ENCODE data around the gene TNNT2. TPM values are rescaled to one million over a fixed set of nuclear protein-coding genes. Genes with fewer than 3 reads are reported as not detected.

TNNT2 gene
- total RNA-seq, 1 experiment from 2014 or later: 0.37 TPM

DNA sequence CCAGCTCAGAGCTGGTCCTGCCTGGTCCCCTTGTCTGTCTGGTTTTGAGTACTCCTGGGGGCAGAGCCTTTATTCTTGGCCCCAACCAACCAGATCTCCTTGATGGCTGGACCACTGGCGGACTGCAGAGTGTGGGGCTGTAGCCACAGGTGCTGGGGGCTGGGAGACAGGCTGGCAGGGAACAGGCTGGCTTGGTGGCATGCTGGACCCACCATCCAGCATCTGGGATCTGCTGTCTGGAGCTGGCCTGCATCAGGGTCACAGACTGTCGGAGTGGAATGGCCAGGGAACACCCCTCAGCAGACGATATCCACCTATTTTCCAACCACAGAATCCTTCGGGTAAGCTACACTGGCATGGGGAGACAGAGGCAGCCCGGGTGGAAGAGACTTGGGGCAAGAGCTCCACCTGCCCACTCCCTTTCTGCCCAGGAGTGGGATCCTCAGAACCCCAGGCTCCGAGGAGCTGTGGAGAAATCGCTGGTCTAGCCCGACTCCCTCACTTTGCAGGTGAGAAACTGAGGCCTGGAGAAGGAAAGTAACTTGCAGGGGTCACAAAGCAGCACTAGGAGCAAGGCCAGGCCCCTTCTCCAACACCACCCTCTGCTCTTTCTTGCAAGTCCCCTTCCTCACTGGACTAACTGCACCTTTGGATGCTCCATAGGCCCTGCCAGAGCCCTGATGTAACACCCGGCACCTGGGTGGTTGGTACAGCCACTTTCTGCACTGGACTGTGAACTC is 40.6 kb downstream of the TNNT2 start:
- no peaks in the 10 kb centered on the region for H3K36me3 ChIP-seq (ENCODE audit: insufficient read depth, low read length)
- no peaks in the 10 kb centered on the region for H3K9me2 ChIP-seq (replicated peaks; ENCODE audit: insufficient read depth, low read length)
- no peak overlapping the region for H3K27ac ChIP-seq (ENCODE audit: low read length)
- H4K20me1 ChIP-seq (ENCODE audit: insufficient read depth, low read depth, low read length): no peaks in the 10 kb centered on the region
- H3K4me1 ChIP-seq (ENCODE audit: low read length): no peaks in the 10 kb centered on the region
- no peak for DNase-seq
- H2AFZ ChIP-seq (ENCODE audit: low read length): no peak overlapping the region
- H3K27me3 ChIP-seq (ENCODE audit: low read length): no peaks in the 10 kb centered on the region
- H3K9me3 ChIP-seq (ENCODE audit: low read length): no peaks in the 10 kb centered on the region
- H3K79me2 ChIP-seq (ENCODE audit: low read length): no peaks in the 10 kb centered on the region
- H3K4me2 ChIP-seq (ENCODE audit: low read depth, low read length, poor library complexity, severe bottlenecking): no peak overlapping the region
- no peak overlapping the region for H3K4me3 ChIP-seq (ENCODE audit: low read length)
- no peak overlapping the region for H3K9ac ChIP-seq (ENCODE audit: low read length)

DNA sequence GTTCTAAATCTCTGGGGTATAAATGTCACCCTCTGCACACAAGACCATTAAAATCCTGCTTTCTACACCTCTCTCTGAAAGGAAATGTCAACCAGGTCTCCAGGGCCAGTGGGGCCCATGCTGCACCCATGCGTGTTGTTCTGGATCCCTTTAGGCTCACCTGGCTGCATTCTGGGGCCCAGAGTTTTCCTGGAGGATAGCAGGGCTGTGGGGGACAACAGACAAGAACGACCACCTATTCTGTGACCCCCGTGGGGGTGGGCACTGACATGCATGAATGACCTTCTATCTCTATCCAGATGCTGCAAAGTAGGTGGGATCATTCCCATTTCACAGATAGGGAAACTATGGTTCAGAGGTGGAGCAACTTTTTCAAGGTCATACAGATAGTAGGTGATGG is 41.6 kb downstream of the TNNT2 start:
- Histone ChIP-seq H3K36me3 (ENCODE audit: insufficient read depth, low read length) (no peaks in the 10 kb centered on the region), H3K4me2 (ENCODE audit: low read depth, low read length, poor library complexity, severe bottlenecking) (no peak overlapping the region), H3K9ac (ENCODE audit: low read length) (no peak overlapping the region), H3K27ac (ENCODE audit: low read length) (no peak overlapping the region), H2AFZ (ENCODE audit: low read length) (no peak overlapping the region), H3K9me2 (replicated peaks; ENCODE audit: insufficient read depth, low read length) (no peaks in the 10 kb centered on the region), H3K27me3 (ENCODE audit: low read length) (no peaks in the 10 kb centered on the region), H4K20me1 (ENCODE audit: insufficient read depth, low read depth, low read length) (no peaks in the 10 kb centered on the region), H3K79me2 (ENCODE audit: low read length) (no peaks in the 10 kb centered on the region), H3K9me3 (ENCODE audit: low read length) (no peaks in the 10 kb centered on the region), H3K4me3 (ENCODE audit: low read length) (no peak overlapping the region), H3K4me1 (ENCODE audit: low read length) (no peaks in the 10 kb centered on the region)
- DNase-seq: no peak

DNA sequence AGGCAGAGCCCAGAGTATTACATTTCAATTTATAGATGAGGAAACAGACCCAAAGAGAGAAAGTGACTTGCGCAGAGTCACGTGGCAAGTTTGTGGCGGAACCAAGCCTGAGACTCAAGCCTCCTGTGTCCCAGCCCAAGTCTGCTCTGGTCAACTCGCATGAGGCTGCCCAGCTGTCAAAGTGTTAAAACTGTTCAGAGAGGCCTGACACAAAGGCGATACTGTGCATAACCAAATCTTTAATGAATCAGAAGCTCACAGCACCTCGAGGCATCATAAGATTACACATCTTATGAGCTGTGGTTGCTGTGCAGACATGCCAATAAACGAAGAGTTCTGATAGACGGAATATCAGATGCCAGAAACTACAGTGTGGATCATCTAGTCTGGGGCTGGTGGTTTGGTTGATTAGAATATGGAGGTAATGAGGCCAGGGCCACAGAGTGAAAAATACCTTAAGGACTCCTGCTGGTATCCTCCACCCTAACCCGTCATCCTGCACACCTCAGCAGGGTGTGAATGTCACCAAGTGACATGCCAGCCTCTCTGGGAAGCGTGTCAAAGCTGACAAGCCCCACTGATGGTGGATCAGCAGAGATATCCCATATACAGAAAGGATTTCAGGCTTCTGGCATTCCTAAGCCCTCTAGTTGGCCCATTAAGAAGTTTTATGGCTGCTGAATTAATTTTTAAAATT is 42.2 kb downstream of the TNNT2 start:
- Histone ChIP-seq H3K27me3 (ENCODE audit: low read length) (no peaks in the 10 kb centered on the region), H3K9me2 (replicated peaks; ENCODE audit: insufficient read depth, low read length) (no peaks in the 10 kb centered on the region), H3K9me3 (ENCODE audit: low read length) (no peaks in the 10 kb centered on the region), H4K20me1 (ENCODE audit: insufficient read depth, low read depth, low read length) (no peaks in the 10 kb centered on the region), H3K4me1 (ENCODE audit: low read length) (no peaks in the 10 kb centered on the region), H3K9ac (ENCODE audit: low read length) (no peak overlapping the region), H2AFZ (ENCODE audit: low read length) (no peak overlapping the region), H3K79me2 (ENCODE audit: low read length) (no peaks in the 10 kb centered on the region), H3K4me2 (ENCODE audit: low read depth, low read length, poor library complexity, severe bottlenecking) (no peak overlapping the region), H3K4me3 (ENCODE audit: low read length) (no peak overlapping the region), H3K36me3 (ENCODE audit: insufficient read depth, low read length) (no peaks in the 10 kb centered on the region), H3K27ac (ENCODE audit: low read length) (no peak overlapping the region)
- DNase-seq: no peak

DNA sequence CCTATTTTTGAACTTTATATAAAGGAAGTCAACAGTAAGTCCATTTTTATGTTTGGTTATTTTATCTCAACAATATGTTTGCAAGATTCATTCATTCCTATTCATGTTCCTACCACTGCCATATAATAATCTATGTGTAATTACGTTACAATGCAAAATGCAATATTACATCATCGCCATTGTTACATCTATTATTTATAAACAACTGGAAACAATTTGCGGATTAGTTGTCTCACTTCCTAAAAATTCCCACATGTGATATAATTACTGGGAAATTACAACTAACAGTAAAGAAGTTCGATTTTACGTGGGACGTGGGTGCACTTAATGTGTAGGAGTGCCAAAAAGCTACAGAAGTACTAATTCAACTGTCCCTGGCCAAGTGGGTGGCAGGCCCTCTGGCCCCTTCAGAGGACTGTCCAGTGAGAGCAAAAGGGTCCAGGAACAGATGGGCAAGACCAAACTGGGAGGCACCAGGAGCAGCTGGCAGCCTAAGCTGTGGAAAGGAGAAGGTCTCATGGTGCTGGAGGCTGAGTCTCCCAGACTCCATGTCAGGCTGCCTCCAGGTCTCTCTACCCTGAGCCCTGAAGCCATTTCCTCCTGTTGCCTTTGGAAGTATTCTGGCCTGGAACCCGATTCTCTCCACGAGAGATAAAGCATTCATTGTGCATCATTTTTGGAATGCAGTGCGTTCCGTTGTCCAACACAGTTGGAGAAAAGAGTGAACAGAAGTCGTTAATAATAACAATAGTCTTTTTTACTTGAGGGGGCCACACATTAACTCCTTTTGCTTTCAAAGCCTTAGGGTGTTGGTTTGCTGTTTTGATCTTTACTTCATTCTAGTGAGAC is 42.9 kb downstream of the TNNT2 start:
- H3K79me2 ChIP-seq (ENCODE audit: low read length): no peaks in the 10 kb centered on the region
- DNase-seq: no peak
- H2AFZ ChIP-seq (ENCODE audit: low read length): no peak overlapping the region
- no peaks in the 10 kb centered on the region for H4K20me1 ChIP-seq (ENCODE audit: insufficient read depth, low read depth, low read length)
- H3K9me2 ChIP-seq (replicated peaks; ENCODE audit: insufficient read depth, low read length): no peaks in the 10 kb centered on the region
- no peak overlapping the region for H3K4me3 ChIP-seq (ENCODE audit: low read length)
- no peaks in the 10 kb centered on the region for H3K36me3 ChIP-seq (ENCODE audit: insufficient read depth, low read length)
- no peak overlapping the region for H3K27ac ChIP-seq (ENCODE audit: low read length)
- H3K9me3 ChIP-seq (ENCODE audit: low read length): no peaks in the 10 kb centered on the region
- H3K27me3 ChIP-seq (ENCODE audit: low read length): no peaks in the 10 kb centered on the region
- no peak overlapping the region for H3K4me2 ChIP-seq (ENCODE audit: low read depth, low read length, poor library complexity, severe bottlenecking)
- no peak overlapping the region for H3K9ac ChIP-seq (ENCODE audit: low read length)
- H3K4me1 ChIP-seq (ENCODE audit: low read length): no peaks in the 10 kb centered on the region

DNA sequence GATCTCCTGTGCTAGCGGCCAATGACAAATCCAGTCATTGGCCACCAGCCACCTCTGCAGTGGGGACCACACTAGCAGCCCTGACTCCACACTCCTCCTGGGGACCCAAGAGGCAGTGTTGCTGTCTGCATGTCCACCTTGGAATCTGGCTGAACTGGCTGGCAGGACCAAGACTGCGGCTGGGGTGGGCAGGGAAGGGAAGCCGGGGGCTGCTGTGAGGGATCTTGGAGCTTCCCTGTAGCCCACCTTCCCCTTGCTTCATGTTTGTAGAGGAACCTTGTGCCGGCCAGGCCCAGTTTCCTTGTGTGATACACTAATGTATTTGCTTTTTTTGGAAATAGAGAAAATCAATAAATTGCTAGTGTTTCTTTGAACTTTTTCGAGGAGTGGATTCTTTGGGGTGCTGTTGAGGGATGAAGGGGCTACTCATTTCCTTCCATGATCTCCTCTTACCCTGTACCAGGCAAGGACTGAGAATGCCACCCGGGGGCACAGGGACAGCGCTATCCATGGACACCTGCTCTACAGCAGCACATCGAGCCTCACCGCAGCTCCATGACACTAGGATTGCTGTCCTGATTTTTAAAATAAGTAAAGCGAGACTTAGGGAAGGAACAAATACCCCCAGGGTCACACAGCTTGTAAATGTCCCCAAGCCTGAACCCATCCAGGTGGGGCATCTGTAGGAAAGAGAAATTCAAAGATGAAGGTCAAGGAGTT is 44.7 kb downstream of the TNNT2 start:
- H3K4me2 ChIP-seq (ENCODE audit: low read depth, low read length, poor library complexity, severe bottlenecking): no peak overlapping the region

DNA sequence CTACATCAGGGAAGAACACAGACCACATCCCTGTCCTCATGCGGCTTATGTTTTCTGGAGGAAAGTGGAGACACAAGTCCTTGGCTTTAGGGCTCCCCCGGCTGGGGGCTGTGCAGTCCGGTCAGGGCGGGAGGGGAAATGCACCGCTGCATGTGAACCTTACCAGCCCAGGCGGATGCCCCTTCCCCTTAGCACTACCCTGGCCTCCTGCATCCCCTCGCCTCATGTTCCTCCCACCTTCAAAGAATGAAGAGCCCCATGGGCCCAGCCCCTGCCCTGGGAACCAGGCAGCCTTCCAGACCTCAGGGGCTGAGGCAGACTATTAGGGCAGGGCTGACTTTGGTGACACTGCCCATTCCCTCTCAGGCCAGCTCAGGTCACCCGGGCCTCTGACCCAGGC is 45.5 kb downstream of the TNNT2 start:
- H3K9me3 ChIP-seq (ENCODE audit: low read length): no peaks in the 10 kb centered on the region
- H2AFZ ChIP-seq (ENCODE audit: low read length): no peak overlapping the region
- no peak overlapping the region for H3K27ac ChIP-seq (ENCODE audit: low read length)
- H3K9ac ChIP-seq (ENCODE audit: low read length): no peak overlapping the region
- H3K9me2 ChIP-seq (replicated peaks; ENCODE audit: insufficient read depth, low read length): no peaks in the 10 kb centered on the region
- H3K4me2 ChIP-seq (ENCODE audit: low read depth, low read length, poor library complexity, severe bottlenecking): no peak overlapping the region
- no peak overlapping the region for H3K4me3 ChIP-seq (ENCODE audit: low read length)
- DNase-seq: no peak
- H4K20me1 ChIP-seq (ENCODE audit: insufficient read depth, low read depth, low read length): no peaks in the 10 kb centered on the region
- no peaks in the 10 kb centered on the region for H3K27me3 ChIP-seq (ENCODE audit: low read length)
- no peaks in the 10 kb centered on the region for H3K36me3 ChIP-seq (ENCODE audit: insufficient read depth, low read length)
- H3K79me2 ChIP-seq (ENCODE audit: low read length): no peaks in the 10 kb centered on the region
- no peaks in the 10 kb centered on the region for H3K4me1 ChIP-seq (ENCODE audit: low read length)

More for the DNA sequence above, 44.7 kb downstream of the TNNT2 start:
- no peak overlapping the region for H3K4me3 ChIP-seq (ENCODE audit: low read length)
- no peak overlapping the region for H3K9ac ChIP-seq (ENCODE audit: low read length)
- H4K20me1 ChIP-seq (ENCODE audit: insufficient read depth, low read depth, low read length): no peaks in the 10 kb centered on the region
- no peaks in the 10 kb centered on the region for H3K9me2 ChIP-seq (replicated peaks; ENCODE audit: insufficient read depth, low read length)
- no peak overlapping the region for H2AFZ ChIP-seq (ENCODE audit: low read length)
- no peaks in the 10 kb centered on the region for H3K36me3 ChIP-seq (ENCODE audit: insufficient read depth, low read length)
- no peaks in the 10 kb centered on the region for H3K79me2 ChIP-seq (ENCODE audit: low read length)
- no peak for DNase-seq
- H3K27me3 ChIP-seq (ENCODE audit: low read length): no peaks in the 10 kb centered on the region
- no peaks in the 10 kb centered on the region for H3K9me3 ChIP-seq (ENCODE audit: low read length)
- H3K27ac ChIP-seq (ENCODE audit: low read length): no peak overlapping the region
- no peaks in the 10 kb centered on the region for H3K4me1 ChIP-seq (ENCODE audit: low read length)

DNA sequence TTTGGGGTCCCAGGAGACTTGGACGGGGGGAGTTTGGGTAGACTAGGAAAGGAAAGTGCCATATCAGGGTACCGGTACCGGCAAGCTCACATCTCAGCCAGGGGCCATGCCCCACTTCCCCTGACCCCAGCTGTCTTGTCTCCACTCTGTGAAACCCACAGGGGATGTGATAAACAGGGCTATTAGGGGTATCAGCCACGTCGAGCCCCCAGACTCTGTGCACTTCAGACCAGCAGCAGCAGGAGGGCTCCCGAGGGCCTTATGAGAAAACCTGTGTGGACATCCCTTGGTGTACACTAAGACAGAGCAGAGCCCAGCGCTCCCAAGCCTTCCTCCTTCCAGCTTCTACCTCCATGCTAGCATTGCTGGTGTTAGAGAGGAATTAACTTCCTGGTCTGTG is 46.3 kb downstream of the TNNT2 start:
- no peaks in the 10 kb centered on the region for H4K20me1 ChIP-seq (ENCODE audit: insufficient read depth, low read depth, low read length)
- no peak for DNase-seq
- H2AFZ ChIP-seq (ENCODE audit: low read length): no peak overlapping the region
- H3K4me1 ChIP-seq (ENCODE audit: low read length): no peaks in the 10 kb centered on the region
- H3K4me2 ChIP-seq (ENCODE audit: low read depth, low read length, poor library complexity, severe bottlenecking): no peak overlapping the region
- H3K9me3 ChIP-seq (ENCODE audit: low read length): no peaks in the 10 kb centered on the region
- no peaks in the 10 kb centered on the region for H3K27me3 ChIP-seq (ENCODE audit: low read length)
- no peak overlapping the region for H3K27ac ChIP-seq (ENCODE audit: low read length)
- H3K36me3 ChIP-seq (ENCODE audit: insufficient read depth, low read length): no peaks in the 10 kb centered on the region
- no peaks in the 10 kb centered on the region for H3K9me2 ChIP-seq (replicated peaks; ENCODE audit: insufficient read depth, low read length)
- H3K4me3 ChIP-seq (ENCODE audit: low read length): no peak overlapping the region
- no peak overlapping the region for H3K9ac ChIP-seq (ENCODE audit: low read length)
- no peaks in the 10 kb centered on the region for H3K79me2 ChIP-seq (ENCODE audit: low read length)

DNA sequence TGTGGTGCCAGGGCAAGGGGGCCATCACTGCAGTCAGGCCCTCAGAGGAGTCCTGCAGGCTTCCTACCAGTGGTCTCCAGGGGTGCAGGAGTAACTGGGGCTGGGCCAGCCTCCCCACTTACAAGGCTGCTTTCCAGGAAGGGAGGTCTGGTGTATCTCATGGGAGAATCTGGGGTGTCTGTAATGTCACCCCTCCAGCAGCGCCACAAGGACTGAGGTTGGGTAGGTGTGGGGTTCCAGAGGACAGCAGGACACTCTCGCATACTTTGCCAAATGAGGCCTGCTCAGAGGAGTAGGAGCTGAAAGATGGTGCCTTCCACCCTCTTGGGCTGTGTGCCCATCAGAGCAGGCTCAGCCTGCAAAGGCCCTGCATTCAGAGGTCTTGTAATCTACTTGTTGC is 46.9 kb downstream of the TNNT2 start:
- Histone ChIP-seq H3K79me2 (ENCODE audit: low read length) (no peaks in the 10 kb centered on the region), H3K27me3 (ENCODE audit: low read length) (no peaks in the 10 kb centered on the region), H3K9me3 (ENCODE audit: low read length) (no peaks in the 10 kb centered on the region), H3K4me2 (ENCODE audit: low read depth, low read length, poor library complexity, severe bottlenecking) (no peak overlapping the region), H4K20me1 (ENCODE audit: insufficient read depth, low read depth, low read length) (no peaks in the 10 kb centered on the region), H2AFZ (ENCODE audit: low read length) (no peak overlapping the region), H3K4me1 (ENCODE audit: low read length) (no peaks in the 10 kb centered on the region), H3K27ac (ENCODE audit: low read length) (no peak overlapping the region), H3K9me2 (replicated peaks; ENCODE audit: insufficient read depth, low read length) (no peaks in the 10 kb centered on the region), H3K9ac (ENCODE audit: low read length) (no peak overlapping the region), H3K36me3 (ENCODE audit: insufficient read depth, low read length) (no peaks in the 10 kb centered on the region), H3K4me3 (ENCODE audit: low read length) (no peak overlapping the region)
- no peak for DNase-seq
